ENCODE data around the gene SART1.
"Not testable (repeated sequence)": the region's sequence is repeated elsewhere in the genome, so short reads cannot be mapped to it uniquely, and the experiment has no call there.

The SART1 gene

DNA sequence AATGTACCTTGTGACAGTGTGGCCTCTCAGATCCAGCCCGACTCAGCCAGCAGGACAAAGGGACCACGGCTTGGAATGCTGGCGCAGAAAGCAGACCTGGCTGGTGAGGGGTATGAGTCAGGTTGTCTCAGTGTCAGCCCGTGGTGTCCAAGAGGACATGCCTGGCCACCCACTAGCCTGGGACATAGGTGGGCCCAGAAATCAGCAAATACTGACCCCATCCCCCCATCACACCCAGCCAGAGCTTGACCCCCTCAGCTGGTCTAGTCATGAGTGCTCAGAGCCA is 45.3 kb downstream of the SART1 start:
- TF ChIP-seq, protein P1, sequence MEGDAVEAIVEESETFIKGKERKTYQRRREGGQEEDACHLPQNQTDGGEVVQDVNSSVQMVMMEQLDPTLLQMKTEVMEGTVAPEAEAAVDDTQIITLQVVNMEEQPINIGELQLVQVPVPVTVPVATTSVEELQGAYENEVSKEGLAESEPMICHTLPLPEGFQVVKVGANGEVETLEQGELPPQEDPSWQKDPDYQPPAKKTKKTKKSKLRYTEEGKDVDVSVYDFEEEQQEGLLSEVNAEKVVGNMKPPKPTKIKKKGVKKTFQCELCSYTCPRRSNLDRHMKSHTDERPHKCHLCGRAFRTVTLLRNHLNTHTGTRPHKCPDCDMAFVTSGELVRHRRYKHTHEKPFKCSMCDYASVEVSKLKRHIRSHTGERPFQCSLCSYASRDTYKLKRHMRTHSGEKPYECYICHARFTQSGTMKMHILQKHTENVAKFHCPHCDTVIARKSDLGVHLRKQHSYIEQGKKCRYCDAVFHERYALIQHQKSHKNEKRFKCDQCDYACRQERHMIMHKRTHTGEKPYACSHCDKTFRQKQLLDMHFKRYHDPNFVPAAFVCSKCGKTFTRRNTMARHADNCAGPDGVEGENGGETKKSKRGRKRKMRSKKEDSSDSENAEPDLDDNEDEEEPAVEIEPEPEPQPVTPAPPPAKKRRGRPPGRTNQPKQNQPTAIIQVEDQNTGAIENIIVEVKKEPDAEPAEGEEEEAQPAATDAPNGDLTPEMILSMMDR (IDR thresholded peaks at IDR 0.05; ENCODE audit: insufficient read depth, low read length, poor library complexity, severe bottlenecking), result no peak
- no peak for DNase-seq (ENCODE audit: extremely low read depth, insufficient read length)
- Histone ChIP-seq H3K27me3 (replicated peaks; ENCODE audit: control insufficient read depth, insufficient read depth, low read length) (no peaks in the 10 kb centered on the region; the same call in 1 of the 2 replicates), H3K4me3 (replicated peaks; ENCODE audit: low read depth, low read length) (no peak overlapping the region), H3K36me3 (ENCODE audit: control insufficient read depth, insufficient read depth, low read length) (peaks cover 7% of the 10 kb centered on the region)

DNA sequence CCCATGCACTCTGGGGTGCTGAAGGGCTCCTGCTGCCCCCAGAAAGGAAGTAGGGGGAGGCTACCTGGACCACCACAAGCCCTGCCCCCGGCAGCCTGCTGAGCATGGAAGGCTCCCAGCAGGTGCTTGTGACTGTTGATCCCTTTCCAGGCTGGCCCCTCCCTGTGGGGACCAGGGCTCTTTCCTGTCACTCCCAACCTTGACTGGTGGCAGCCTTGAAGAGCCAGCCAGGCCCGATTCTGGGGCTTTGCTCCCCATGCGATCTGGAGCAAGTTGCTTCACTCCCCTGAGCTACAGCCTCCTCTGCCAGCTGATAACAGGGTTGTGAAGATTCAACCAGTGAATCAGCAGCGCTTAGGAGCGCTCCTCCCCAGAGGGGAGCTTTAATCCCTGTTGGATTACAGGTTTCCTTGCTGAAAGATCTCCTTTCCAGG is 45.7 kb downstream of the SART1 start:
- peaks cover 7% of the 10 kb centered on the region for H3K36me3 ChIP-seq (ENCODE audit: control insufficient read depth, insufficient read depth, low read length)
- TF ChIP-seq, protein P1 (IDR thresholded peaks at IDR 0.05; ENCODE audit: insufficient read depth, low read length, poor library complexity, severe bottlenecking), result no peak
- DNase-seq (ENCODE audit: extremely low read depth, insufficient read length), result no peak
- no peak overlapping the region for H3K4me3 ChIP-seq (replicated peaks; ENCODE audit: low read depth, low read length)
- H3K27me3 ChIP-seq (replicated peaks; ENCODE audit: control insufficient read depth, insufficient read depth, low read length), result no peaks in the 10 kb centered on the region; the same call in 1 of the 2 replicates

DNA sequence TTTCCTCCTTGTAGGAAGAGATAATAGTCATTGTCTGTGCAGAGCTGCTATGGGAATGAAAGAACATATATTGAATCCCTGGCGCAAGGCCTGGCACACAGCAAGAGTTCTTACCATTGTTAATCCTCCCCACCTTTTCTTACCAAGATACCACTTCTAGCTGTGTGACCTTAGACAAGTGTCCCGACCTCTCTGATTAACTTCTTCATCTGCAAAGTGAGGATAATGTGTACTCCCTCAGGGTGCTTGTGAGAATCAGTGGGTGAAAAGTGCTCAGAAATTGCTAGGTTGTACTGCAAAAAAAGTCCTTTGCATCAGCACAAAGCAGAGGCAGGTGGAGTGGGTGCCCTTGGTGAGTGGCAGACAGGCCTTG is 46.5 kb downstream of the SART1 start:
- TF ChIP-seq, protein P1 (IDR thresholded peaks at IDR 0.05; ENCODE audit: insufficient read depth, low read length, poor library complexity, severe bottlenecking), result no peak
- no peak for DNase-seq (ENCODE audit: extremely low read depth, insufficient read length)
- Histone ChIP-seq H3K27me3 (replicated peaks; ENCODE audit: control insufficient read depth, insufficient read depth, low read length) (no peaks in the 10 kb centered on the region; the same call in 1 of the 2 replicates), H3K4me3 (replicated peaks; ENCODE audit: low read depth, low read length) (no peak overlapping the region), H3K36me3 (ENCODE audit: control insufficient read depth, insufficient read depth, low read length) (peaks cover 7% of the 10 kb centered on the region)

DNA sequence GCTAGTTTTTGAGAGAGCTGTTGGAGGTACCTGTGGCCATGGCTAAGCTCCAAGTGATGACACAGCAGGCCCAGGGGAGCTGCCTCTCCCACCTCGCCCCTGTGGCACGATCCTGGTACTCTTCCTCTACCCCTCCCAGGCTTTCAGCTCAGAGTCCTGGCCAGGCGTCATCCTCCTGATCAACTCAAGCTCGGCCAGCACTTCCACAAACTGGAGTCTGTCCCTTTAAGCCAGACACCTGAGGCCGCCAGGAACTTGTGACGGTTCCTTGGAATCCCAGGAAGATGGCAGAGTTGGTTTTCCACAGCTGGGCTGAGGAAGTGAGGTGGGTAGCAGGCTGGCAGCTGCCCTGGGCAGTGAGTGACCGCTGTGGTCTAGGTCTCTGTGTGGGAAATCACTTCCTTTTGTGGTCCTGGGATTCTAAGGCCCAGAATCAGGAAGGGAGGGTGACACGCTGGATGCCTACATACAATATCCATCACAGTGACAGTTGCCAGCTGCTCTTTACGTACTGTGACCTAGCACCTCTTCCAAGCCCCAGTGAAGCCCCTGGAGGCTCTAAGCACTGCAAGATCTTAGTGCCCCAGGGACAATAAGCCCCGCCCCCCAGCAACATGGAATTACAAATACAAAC is 47.1 kb downstream of the SART1 start:
- no peak for DNase-seq (ENCODE audit: extremely low read depth, insufficient read length)
- TF ChIP-seq, protein P1 (IDR thresholded peaks at IDR 0.05; ENCODE audit: insufficient read depth, low read length, poor library complexity, severe bottlenecking), result no peak
- Histone ChIP-seq H3K4me3 (replicated peaks; ENCODE audit: low read depth, low read length) (no peak overlapping the region), H3K27me3 (replicated peaks; ENCODE audit: control insufficient read depth, insufficient read depth, low read length) (no peaks in the 10 kb centered on the region; the same call in 1 of the 2 replicates), H3K36me3 (ENCODE audit: control insufficient read depth, insufficient read depth, low read length) (peaks cover 7% of the 10 kb centered on the region)

DNA sequence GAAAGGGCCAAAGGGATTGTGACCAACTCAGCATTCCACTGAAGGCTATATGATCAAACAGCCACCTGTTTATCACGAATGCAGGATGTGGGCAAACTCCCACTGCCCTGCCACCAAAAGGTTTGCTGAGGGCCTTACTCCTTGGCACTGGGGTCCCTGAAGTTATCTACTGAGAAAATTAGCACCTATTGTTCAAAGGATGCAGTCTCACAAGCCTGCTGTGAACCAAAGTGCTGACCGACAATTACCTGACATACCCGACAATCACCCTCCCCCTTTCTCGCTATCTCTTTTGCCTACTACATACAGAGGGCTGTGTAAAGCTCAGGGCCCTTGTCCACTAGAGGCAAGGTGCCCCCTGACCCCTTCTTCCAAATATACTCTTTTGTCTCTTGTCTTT is 48.5 kb downstream of the SART1 start:
- H3K4me3 ChIP-seq (replicated peaks; ENCODE audit: low read depth, low read length); DNase-seq (ENCODE audit: extremely low read depth, insufficient read length); H3K36me3 ChIP-seq (ENCODE audit: control insufficient read depth, insufficient read depth, low read length); H3K27me3 ChIP-seq (replicated peaks; ENCODE audit: control insufficient read depth, insufficient read depth, low read length): not testable (repeated sequence)

DNA sequence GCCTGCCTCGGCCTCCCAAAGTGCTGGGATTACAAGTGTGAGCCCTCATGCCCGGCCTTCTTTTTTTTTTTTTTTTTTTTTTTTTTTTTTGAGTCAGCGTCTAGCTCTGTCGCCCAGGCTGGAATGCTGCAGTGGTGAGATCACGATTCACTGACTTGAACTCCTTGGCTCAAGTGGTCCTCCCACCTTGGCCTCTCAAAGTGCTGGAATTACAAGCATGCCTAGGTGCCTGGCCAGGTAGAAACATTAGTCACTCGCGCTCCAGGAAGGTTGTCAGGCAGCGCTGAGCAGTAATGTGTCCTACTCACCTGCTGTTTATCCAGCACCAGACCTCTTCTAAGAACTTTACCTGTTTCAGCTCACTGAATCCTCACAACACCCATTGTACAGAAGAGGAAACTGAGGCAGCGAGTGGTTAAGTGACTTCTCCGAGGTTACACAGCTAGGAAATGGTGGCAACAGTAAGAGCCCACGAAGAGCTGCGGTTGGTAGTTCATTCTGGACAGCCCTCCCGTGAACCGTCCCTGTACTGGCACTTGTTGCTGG is 49.8 kb downstream of the SART1 start:
- Histone ChIP-seq H3K4me3 (replicated peaks; ENCODE audit: low read depth, low read length) (no peak overlapping the region), H3K36me3 (ENCODE audit: control insufficient read depth, insufficient read depth, low read length) (no peaks in the 10 kb centered on the region), H3K27me3 (replicated peaks; ENCODE audit: control insufficient read depth, insufficient read depth, low read length) (no peaks in the 10 kb centered on the region; the same call in 1 of the 2 replicates)
- TF ChIP-seq, protein P1 (IDR thresholded peaks at IDR 0.05; ENCODE audit: insufficient read depth, low read length, poor library complexity, severe bottlenecking), result no peak
- no peak for DNase-seq (ENCODE audit: extremely low read depth, insufficient read length)

All from GM06990 (cell line).